NCI-H146 treated with DMSO at 0.1 percent for 48 hours (cell line): ENCODE data around the gene PLSCR1.
"Not testable (repeated sequence)": the region's sequence is repeated elsewhere in the genome, so short reads cannot be mapped to it uniquely, and the experiment has no call there.

Experiments
- DNase-seq: peaks from one replicate; lab custom pipeline; 2025; ENCODE audit not compliant: unreplicated experiment; lab: John Stamatoyannopoulos, UW

The PLSCR1 gene

DNA sequence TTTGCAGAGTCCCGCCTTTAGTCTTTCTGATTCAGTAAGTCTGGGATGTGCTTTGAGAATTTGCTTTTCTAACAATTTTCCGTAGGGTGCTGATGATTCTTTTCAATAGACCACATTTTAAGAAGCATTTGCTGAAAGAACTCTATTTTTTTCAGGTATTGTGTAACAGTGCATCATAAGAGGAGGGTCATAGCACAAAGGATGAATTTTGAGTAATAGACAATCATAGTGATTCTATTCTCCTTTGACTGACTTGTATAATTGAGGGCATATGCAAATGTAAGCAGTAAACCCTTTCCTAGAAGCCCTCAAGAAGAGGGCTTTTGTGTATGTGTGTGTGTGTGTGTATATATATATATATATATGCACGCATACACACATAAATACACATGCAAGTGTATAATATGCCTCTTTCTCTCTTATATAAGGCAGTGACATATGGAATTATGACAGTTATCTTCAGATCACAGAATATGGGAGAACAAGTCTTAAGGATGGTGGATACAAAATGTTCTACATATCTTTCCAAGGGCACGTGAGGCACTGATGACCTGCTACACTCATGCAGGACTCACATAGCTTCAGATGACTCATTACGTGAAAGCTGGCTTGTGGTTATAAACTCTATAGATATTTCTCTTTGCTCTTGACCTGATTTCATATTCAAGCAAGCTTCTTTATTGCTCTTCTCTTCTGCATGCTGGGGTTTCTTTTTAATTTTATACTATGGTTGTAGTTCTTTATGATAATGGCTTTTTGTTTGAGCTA lies 6.5 kb upstream of the PLSCR1 start:
- no peak for DNase-seq

- DNase-seq: no peak
These were observed 5.7 kb upstream of the PLSCR1 start for GRCh38 chr3:146550070-146550615.

DNA sequence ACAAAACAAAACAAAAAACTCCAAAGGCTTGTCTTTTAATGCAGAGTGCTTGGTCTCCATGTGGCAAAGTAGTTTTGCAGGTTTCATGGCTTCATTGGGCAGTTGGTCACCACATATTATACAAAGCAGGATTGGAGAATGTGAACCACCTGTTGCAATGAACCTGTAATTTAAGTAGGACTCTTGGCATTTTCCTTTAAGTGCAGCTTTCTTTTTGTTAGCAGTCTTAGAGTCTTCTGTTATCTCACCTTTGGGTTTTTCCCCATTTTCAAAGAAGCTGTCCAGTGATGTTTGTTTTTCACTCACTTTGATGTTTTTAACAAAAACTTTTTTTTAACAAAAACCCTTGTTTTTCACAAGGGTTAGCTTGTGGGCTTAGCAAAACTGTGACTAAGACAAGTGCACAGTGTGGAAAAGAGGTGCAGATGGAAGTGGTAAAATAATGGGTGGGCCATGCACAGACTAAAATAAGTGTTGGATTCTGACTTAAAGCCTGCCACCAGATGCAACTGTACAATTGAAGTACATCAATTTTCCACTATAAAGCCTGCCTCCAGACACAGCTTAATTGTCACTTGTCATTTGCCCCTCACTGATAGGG lies 2.9 kb upstream of the PLSCR1 start:
- no peak for DNase-seq

DNA sequence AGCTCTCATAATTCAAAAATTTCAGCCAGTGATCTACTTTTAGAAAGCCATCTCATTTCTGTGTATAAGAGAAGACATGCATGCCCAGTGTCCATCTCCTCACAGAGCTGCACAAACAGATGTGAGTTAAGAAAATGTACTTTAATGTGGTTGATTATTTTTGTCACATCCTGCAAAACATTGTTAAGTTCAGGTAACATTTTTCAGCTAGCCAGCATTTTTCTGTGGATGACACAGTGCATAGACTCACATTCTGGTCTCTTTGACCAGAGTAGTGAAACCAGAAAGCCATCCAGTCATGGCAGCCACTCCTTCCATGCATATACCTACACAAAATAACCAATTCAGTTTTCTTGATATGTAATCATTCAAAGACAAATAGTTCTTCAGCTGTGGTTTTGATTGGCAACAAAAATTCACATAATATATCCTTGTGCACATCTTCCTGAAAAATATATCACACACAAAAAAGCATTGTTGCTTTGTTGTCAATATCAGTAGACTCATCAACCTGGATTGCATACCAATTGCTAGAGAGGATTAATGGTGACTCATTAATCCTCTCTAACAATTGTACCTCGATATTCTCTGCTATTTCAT lies 2.1 kb upstream of the PLSCR1 start:
- no peak for DNase-seq

- DNase-seq: no peak
These were observed 622 bp upstream of the PLSCR1 start for GRCh38 chr3:146544929-146545528.

GRCh38 chr3:146543461-146544001 lies 876 bp downstream of the PLSCR1 start:
- DNase-seq: no peak

- DNase-seq: no peak
These were observed 1.4 kb downstream of the PLSCR1 start for GRCh38 chr3:146542978-146543377.

GRCh38 chr3:146542179-146542578 lies 2.2 kb downstream of the PLSCR1 start:
- DNase-seq: no peak

- DNase-seq: no peak
These were observed 3.4 kb downstream of the PLSCR1 start for GRCh38 chr3:146540978-146541377.

GRCh38 chr3:146540236-146540635 lies 4.2 kb downstream of the PLSCR1 start:
- DNase-seq: no peak

- DNase-seq: no peak
These were observed 5.1 kb downstream of the PLSCR1 start for GRCh38 chr3:146539315-146539714.

- no peak for DNase-seq
These were observed 6.8 kb downstream of the PLSCR1 start for GRCh38 chr3:146537603-146538002.

DNA sequence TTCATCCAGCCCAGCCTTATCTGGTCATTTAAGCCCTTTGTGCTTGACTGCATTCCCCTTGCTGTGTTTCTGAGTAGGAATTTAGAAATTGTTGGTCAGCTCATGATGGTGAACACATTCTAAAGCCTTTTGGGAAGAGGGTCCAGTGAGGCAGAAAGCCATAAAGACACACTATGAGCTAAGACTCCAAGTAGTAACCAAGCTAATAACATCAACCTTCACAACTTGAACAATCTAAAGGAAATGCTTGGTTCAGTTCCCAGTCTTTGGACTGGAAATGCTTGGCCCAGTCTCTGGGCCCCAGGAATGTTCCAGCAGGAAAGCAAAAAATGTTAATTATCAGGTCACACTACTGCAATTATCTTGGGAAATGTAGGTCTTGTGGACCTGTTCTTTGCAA lies 7.7 kb downstream of the PLSCR1 start:
- no peak for DNase-seq

- DNase-seq: no peak
These were observed 12.0 kb downstream of the PLSCR1 start for GRCh38 chr3:146532406-146532805.

- no peak for DNase-seq
These were observed 13.8 kb downstream of the PLSCR1 start for GRCh38 chr3:146530609-146531008.

DNA sequence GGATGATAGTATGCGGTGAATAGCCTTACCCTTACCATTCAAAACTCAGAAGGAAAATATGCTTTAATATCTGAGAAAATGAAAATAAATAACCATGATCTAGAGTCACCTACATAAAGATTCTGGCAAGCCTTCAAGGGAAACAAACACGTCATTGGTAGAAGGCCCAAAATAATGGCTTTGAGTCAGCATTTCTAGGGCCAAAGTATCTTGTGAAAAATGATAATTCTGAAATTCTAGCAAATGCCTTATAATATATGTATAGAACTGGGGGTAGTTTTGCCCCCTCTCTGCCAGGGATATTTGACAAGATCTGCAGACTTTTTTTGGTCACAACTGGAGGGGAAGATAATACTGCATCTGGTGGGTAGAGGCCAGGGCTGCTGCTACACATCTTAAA lies 15.4 kb downstream of the PLSCR1 start:
- DNase-seq: no peak

- no peak for DNase-seq
These were observed 19.4 kb downstream of the PLSCR1 start for GRCh38 chr3:146524961-146525360.

DNA sequence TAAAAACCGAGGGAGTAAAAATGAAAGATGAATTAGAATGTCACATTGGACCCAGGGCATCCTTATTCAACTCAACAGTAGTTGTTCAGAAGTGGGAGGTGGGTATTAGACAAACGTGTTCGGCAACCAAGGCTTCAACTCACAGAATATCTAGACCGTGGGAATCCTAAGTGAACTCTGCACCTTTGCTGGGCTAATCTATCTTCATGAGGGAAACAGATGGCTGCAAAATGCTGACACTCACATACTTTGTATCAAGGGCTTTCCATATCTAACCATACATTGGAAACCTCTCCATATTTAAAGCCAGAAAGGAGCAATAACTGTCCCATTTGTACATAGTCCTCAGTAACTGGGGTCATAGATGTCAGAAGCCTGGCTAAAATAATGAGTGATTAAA lies 20.9 kb downstream of the PLSCR1 start:
- no peak for DNase-seq

GRCh38 chr3:146522174-146523158 lies 21.9 kb downstream of the PLSCR1 start:
- not testable (repeated sequence) for DNase-seq

DNA sequence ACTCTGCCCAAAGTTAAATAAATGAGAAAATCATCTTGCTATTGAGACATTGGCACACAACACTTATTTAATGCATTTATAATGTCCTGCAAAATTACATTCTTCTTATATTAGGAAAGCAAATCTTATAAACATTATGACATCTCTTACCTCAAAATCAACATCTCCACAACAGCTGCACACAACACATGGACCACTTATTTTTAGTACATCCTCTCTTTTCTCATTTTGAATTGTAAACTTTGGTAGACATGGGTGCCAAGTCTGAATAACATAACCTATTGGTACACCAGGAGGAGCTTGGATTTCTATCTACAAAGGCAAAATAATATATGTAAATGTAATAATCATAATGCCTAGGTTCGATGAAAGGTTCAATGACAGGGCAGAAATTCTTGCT lies 23.0 kb downstream of the PLSCR1 start:
- no peak for DNase-seq
